Panc1 (cell line): ENCODE measurements around the gene CHST15.

Experiments
- CTCF ChIP-seq: fragments of 450-650 bp; IDR thresholded peaks from 2 replicates; pipeline ENCODE4 v1.5.1; 2017; ENCODE audit warnings: mild to moderate bottlenecking
- POLR2AphosphoS5 ChIP-seq: IDR thresholded peaks from 2 replicates; pipeline ENCODE4 v1.6.1; 2012; ENCODE audit warnings: mild to moderate bottlenecking, low read depth, low read length, moderate library complexity
- REST ChIP-seq, 2 experiments: IDR thresholded peaks; 2 replicates each; pipeline ENCODE4 v1.6.1; 2011 to 2012; ENCODE audit warnings: low read depth in 2 of 2, control low read depth in 1 of 2, low read length in 1 of 2, mild to moderate bottlenecking in 1 of 2, moderate library complexity in 1 of 2; ENCODE audit not compliant: insufficient read depth in 1 of 2
- SIN3A ChIP-seq: IDR thresholded peaks from 2 replicates; pipeline ENCODE4 v1.6.1; 2012; ENCODE audit warnings: low read depth, mild to moderate bottlenecking, low read length, moderate library complexity, borderline replicate concordance; ENCODE audit not compliant: insufficient read depth
- TCF7L2 ChIP-seq: IDR thresholded peaks from 2 replicates; pipeline ENCODE4 v1.6.1; 2011; ENCODE audit warnings: mild to moderate bottlenecking, low read depth, low read length, inconsistent platforms

GRCh38 chr10:123993534-123994416 lies 99.6 kb downstream of the CHST15 start:
- TF ChIP-seq CTCF = no peak
- no peak for TF ChIP-seq POLR2AphosphoS5
- TF ChIP-seq TCF7L2 = no peak
- no peak for TF ChIP-seq REST (IDR thresholded peaks at IDR 0.05; ENCODE audit: insufficient read depth in 1 of 2, low read depth in 2 of 2, low read length in 1 of 2)
- no peak for TF ChIP-seq SIN3A
